T-helper 17 cell (primary cell): Measurements from ENCODE around the gene KLHL7. TPM values are rescaled to one million over a fixed set of nuclear protein-coding genes. Genes with fewer than 3 reads are reported as not detected.

Source experiments
- ATAC-seq: fragments of 150-1000 bp; cut with Tn5 transposase; 2 replicates; pipeline ENCODE4 v1.10.0; 2021; ENCODE audit warnings: mild to moderate bottlenecking, moderate library complexity
- DNase-seq, 3 donors: peaks; one replicate each; pipeline versions ENCODE4 v3.0.0 to v3.0.0-alpha.2; 2020 to 2021
- H3K9me3 ChIP-seq: one replicate; pipeline ENCODE4 v1.7.0; 2013; ENCODE audit warnings: low read length, mild to moderate bottlenecking; ENCODE audit not compliant: control insufficient read depth, poor library complexity, severe bottlenecking
- H3K27ac Mint-ChIP-seq: one replicate; pipeline ENCODE4 v1.8.0; 2022; ENCODE audit warnings: mild to moderate bottlenecking, moderate library complexity, mixed read lengths
- H3K27me3 Mint-ChIP-seq: one replicate; pipeline ENCODE4 v1.8.0; 2022; ENCODE audit warnings: mixed read lengths
- H3K36me3 Mint-ChIP-seq: one replicate; pipeline ENCODE4 v1.8.0; 2022; ENCODE audit warnings: low read depth, mixed read lengths
- H3K4me1 Mint-ChIP-seq: one replicate; pipeline ENCODE4 v1.8.0; 2022; ENCODE audit warnings: mild to moderate bottlenecking, mixed read lengths
- H3K4me3 Mint-ChIP-seq: one replicate; pipeline ENCODE4 v1.8.0; 2022; ENCODE audit warnings: mild to moderate bottlenecking, moderate library complexity, mixed read lengths
- total RNA-seq, 4 donors: library from RNA in 2 of 4; stranded (reverse) in 2 of 4; gene quantifications; one replicate each; pipeline ENCODE4 v1.2.3 and lab custom pipeline; 2022 to 2026

The KLHL7 gene
- total RNA-seq, 2 donors from 2014 or later = 12.8 to 14.5 TPM

DNA sequence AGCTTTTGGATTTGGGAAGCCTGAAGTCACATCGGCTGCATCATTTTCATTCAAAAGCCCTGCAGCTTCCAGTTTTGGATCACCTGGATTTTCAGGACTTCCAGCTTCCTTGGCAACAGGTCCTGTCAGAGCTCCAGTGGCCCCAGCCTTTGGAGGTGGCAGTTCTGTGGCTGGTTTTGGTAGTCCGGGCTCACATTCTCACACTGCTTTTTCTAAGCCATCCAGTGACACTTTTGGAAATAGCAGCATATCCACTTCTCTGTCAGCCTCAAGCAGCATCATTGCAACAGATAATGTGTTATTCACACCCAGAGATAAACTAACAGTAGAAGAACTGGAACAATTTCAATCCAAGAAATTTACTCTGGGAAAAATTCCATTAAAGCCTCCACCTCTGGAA, 94.7 kb downstream of the KLHL7 start:
- Mint-ChIP-seq H3K4me1 (peaks cover 3% of the 10 kb centered on the region), H3K27ac (no peak overlapping the region), H3K27me3 (no peaks in the 10 kb centered on the region), H3K4me3 (no peak overlapping the region), H3K36me3 (peaks cover 6% of the 10 kb centered on the region)
- ATAC-seq = no peak
- no peaks in the 10 kb centered on the region for H3K9me3 ChIP-seq
- no peak for DNase-seq

DNA sequence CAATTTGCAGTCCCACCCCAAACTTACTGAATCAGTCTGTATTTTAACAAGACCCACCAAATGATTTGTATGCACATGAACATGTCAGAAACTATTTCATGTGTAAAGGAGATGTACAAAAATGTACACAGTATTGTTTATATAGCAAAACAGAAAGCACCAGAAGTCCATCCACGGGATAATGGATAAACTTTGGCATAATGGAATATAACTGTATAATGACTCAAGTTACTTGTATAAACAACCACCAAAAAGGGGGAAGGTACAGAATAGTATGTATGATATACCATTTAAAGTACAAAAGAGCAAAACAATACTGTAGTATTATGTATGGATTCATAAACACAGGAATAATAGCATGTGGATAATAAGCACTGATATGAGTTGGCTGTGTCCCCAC, 98.7 kb downstream of the KLHL7 start:
- H3K9me3 ChIP-seq = no peaks in the 10 kb centered on the region
- Mint-ChIP-seq H3K4me3 (no peak overlapping the region), H3K27ac (no peak overlapping the region), H3K27me3 (peaks cover 20% of the 10 kb centered on the region), H3K36me3 (peaks cover 3% of the 10 kb centered on the region), H3K4me1 (peaks cover 4% of the 10 kb centered on the region)
- ATAC-seq (no peak), DNase-seq (no peak)

DNA sequence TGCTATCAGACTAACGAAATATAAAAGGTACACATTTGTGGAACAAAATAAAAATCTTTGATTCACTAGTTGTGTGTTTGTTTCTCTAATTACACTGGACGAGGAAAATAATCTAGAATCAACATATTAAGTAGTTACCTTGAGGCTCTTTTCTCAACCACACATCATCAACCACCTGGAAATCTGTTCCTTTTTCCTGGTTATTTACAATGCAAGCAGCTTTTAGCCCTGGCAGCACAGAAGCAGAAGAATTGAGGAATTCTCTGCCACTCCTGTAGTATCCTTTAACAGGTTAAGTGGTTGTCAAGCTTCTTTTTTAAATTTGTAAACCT, 100.0 kb downstream of the KLHL7 start:
- H3K4me1 Mint-ChIP-seq = peaks cover 4% of the 10 kb centered on the region
- H3K27ac Mint-ChIP-seq = no peak overlapping the region
- DNase-seq = no peak
- no peaks in the 10 kb centered on the region for H3K9me3 ChIP-seq
- H3K36me3 Mint-ChIP-seq = no peaks in the 10 kb centered on the region
- peaks cover 20% of the 10 kb centered on the region for H3K27me3 Mint-ChIP-seq
- no peak overlapping the region for H3K4me3 Mint-ChIP-seq
- no peak for ATAC-seq

DNA sequence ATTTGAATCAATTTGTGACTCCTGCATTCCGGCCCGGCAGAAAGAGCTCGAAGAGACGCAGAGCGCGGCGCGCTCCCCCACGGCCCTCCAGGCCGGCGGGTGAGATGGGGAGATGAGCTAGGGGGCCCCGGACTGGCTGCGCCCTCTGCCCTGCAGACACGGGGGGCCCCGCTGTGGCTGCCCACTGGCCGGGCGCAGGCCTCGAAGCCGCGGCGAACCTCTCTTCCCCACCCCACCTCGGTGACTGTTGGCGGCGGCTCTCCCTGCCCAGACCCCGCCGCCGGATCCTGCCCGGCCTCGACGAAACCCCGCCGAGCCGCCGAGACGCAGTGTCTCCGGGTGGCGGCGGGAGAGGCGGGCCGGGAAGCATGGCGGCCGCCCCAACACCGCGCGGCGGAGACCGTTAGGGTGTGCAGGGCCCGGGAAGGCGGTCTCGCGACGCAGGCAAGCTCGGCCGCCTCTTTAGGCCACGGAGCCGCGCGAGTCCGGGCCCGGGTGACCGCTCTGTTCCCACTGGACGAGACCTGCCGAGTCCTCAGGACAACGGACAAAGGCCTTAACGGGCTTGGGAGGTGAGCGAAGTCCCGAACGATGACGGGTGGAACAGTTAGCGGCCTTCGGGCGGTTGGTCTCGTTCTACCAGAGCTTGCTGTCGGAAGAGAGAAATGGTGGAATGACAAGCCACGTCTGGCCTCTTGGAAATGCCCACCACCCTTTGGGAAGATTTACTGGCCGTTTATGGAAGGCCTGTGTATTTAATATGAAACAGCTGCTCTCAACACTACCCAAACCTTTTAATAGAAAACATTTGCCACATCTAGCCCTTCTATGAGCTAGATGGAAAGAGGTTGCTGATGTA, 100.6 kb downstream of the KLHL7 start:
- Mint-ChIP-seq H3K27ac (no peak overlapping the region), H3K4me1 (peaks cover 4% of the 10 kb centered on the region), H3K36me3 (no peaks in the 10 kb centered on the region), H3K4me3 (no peak overlapping the region), H3K27me3 (peaks cover 25% of the 10 kb centered on the region)
- ATAC-seq (peak; percentile 47), DNase-seq (no peak)
- no peaks in the 10 kb centered on the region for H3K9me3 ChIP-seq

DNA sequence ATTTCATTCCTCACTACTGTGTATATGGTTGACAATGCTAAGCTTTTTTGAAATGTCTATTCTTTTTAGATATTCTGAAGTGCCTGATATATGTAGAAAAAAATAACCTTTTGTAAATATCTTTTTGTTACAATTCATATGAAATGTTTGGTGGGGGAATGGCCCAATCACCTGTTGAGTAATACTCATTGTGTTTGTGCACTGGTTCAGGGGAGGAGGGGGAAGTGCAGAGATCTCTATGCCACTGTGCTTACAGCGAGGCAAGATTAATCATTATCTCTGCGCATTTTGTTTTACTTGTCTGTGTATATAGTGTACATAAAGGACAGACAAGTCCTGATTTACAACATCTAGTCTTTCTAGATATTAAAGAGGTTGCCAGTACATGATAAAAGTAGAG, 101.4 kb downstream of the KLHL7 start:
- ATAC-seq (no peak), DNase-seq (no peak)
- Mint-ChIP-seq H3K4me1 (peaks cover 4% of the 10 kb centered on the region), H3K27me3 (peaks cover 26% of the 10 kb centered on the region), H3K36me3 (no peaks in the 10 kb centered on the region), H3K4me3 (no peak overlapping the region), H3K27ac (no peak overlapping the region)
- H3K9me3 ChIP-seq = no peaks in the 10 kb centered on the region

DNA sequence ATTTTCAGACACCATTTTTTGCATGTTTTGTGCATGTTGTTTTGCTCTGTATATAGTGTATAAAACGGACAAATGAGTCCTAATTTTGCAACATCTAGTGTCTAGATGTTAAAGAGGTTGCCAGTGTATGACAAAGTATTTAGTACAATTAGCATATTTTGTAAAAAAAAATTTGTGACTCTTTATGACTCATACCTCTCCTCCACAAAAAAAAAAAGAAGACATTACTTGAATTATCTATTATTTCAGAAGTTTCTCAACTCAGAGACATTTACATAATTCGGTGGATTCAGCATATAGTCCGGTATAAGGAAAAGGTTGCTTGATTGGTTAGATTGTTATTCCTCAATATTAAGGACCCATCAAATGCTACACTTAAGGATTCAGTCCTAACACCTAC, 102.3 kb downstream of the KLHL7 start:
- Mint-ChIP-seq H3K27ac (no peak overlapping the region), H3K36me3 (no peaks in the 10 kb centered on the region), H3K4me1 (peaks cover 4% of the 10 kb centered on the region), H3K27me3 (peaks cover 33% of the 10 kb centered on the region), H3K4me3 (no peak overlapping the region)
- no peak for ATAC-seq
- DNase-seq = no peak
- H3K9me3 ChIP-seq = no peaks in the 10 kb centered on the region

DNA sequence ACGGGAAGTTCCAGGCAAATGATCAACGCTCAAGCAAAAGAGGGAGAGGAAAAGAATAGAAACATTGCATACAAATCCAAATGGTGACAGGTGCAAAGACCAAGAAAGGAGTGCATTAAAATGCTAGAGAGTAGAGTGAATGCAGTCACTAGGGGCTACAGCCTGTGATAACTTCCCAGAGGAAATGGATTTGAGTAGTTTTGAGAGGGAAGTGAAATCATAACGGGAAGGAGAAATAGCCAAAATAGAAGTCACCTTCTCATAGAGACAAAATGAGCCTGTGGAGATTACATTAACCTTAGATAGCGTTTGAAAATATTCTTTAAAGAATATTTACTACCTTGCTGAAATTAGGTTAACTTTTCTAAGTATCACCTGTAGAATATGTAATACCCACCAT, 102.7 kb downstream of the KLHL7 start:
- ATAC-seq = no peak
- Mint-ChIP-seq H3K4me3 (no peak overlapping the region), H3K27ac (no peak overlapping the region), H3K27me3 (peaks cover 33% of the 10 kb centered on the region), H3K36me3 (no peaks in the 10 kb centered on the region), H3K4me1 (peaks cover 4% of the 10 kb centered on the region)
- no peaks in the 10 kb centered on the region for H3K9me3 ChIP-seq
- no peak for DNase-seq

DNA sequence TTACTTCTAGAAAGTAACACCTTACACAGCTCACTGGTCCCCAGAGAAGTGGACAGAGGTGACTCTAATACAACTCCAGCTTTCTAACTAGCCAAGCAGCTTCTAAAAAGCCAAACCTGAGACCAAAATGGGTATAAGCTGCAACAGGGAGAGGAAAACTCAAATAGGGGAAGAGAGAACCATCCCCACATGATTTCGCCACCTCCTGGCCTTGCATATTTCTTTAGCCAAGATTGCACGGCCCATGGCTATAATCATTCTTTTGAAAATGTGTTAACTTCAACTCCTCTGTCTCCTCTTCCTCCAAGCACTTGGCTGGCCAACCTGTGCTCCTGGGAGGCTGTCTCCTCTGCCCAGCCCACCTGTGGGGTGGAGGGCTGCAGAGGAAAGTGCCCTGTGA, 104.9 kb downstream of the KLHL7 start:
- H3K36me3 Mint-ChIP-seq = no peaks in the 10 kb centered on the region
- DNase-seq (no peak), ATAC-seq (no peak)
- H3K4me1 Mint-ChIP-seq = peaks cover 3% of the 10 kb centered on the region
- no peaks in the 10 kb centered on the region for H3K9me3 ChIP-seq
- H3K27me3 Mint-ChIP-seq = peaks cover 39% of the 10 kb centered on the region
- no peak overlapping the region for H3K4me3 Mint-ChIP-seq
- no peak overlapping the region for H3K27ac Mint-ChIP-seq

DNA sequence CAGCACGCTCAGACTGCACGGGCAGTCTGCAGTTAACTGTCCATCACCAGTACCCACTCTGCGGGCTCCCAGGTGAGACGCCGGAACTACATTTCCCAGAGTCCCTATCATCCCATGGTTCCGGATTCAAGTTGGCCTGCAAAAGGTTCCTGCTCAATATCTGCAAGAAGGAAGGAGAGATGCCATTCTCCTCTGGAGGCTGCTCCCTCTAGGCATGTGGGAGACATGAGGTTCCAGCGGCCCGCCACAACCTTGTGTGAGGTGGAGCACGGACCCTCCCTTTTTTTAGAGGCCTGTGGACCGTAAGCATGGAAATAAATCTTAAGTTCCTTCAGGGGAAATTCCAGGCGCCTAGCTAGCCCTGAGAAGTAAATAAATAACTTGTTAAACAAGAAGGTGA, 106.0 kb downstream of the KLHL7 start:
- Mint-ChIP-seq H3K27me3 (peaks cover 44% of the 10 kb centered on the region), H3K4me3 (no peak overlapping the region), H3K27ac (no peak overlapping the region), H3K4me1 (no peaks in the 10 kb centered on the region), H3K36me3 (no peaks in the 10 kb centered on the region)
- DNase-seq (no peak), ATAC-seq (no peak)
- no peaks in the 10 kb centered on the region for H3K9me3 ChIP-seq

DNA sequence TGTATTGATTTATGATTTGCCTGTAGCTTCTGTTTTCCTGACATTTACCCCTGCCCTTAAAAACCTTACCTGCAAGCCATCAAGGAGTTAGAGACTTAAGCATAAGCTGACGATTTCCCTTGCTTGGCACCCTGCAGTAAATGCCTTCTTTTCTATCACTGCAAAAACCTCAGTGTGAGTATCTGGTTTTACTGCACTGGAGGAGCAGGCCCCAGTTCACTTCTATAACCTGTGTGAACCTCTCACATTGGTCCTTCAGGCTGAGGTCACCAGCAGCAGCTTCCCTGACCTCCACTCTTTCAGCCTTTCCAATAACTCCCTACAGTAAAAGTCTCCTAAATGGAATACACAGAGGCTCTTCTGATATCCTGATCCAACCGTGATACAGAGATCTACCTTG, 106.8 kb downstream of the KLHL7 start:
- Mint-ChIP-seq H3K36me3 (no peaks in the 10 kb centered on the region), H3K4me1 (no peaks in the 10 kb centered on the region), H3K27me3 (peaks cover 41% of the 10 kb centered on the region), H3K4me3 (no peak overlapping the region), H3K27ac (no peak overlapping the region)
- no peak for DNase-seq
- ATAC-seq = no peak
- no peaks in the 10 kb centered on the region for H3K9me3 ChIP-seq

DNA sequence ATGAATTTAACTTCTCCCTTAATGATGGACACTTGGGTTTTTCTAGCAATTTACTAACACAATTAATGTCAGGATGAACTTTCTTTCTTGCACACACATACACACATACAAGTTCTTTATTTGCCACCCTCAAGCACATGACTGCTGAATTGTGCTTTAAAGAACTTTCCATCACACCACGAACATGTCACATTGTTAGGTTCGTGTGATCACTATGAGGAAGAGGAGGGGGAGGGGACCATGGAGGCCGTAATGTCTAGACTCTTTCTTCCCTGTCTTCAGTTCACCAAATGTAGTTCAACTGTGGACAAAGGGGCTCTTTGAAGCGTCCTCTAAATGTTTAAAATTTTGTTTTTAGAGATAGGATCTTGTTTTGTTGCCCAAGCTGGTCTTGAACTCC, 107.3 kb downstream of the KLHL7 start:
- DNase-seq = no peak
- peaks cover 39% of the 10 kb centered on the region for H3K27me3 Mint-ChIP-seq
- no peaks in the 10 kb centered on the region for H3K9me3 ChIP-seq
- H3K27ac Mint-ChIP-seq = no peak overlapping the region
- no peak overlapping the region for H3K4me3 Mint-ChIP-seq
- no peaks in the 10 kb centered on the region for H3K36me3 Mint-ChIP-seq
- H3K4me1 Mint-ChIP-seq = no peaks in the 10 kb centered on the region
- ATAC-seq = no peak

DNA sequence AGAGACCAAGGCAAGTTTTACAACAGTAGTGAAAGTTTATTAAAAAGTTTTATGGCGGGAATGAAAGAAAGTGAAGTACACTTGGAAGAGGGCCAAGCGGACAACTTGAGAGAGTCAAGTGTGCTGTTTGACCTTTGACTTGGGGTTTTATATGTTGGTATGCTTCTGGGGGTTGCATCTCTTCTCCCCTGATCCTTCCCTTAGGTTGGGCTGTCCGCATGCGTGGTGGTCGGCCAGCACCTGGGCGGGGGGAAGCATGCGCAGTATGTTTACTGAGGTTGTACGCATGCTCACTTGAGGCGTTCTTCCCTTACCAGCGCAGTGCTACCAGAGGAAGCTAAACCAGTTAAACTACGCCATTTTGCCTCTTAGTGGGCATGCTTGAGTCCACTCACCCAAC, 108.2 kb downstream of the KLHL7 start:
- no peaks in the 10 kb centered on the region for H3K9me3 ChIP-seq
- ATAC-seq = no peak
- H3K27ac Mint-ChIP-seq = no peak overlapping the region
- H3K27me3 Mint-ChIP-seq = peaks cover 37% of the 10 kb centered on the region
- no peak for DNase-seq
- H3K36me3 Mint-ChIP-seq = no peaks in the 10 kb centered on the region
- no peaks in the 10 kb centered on the region for H3K4me1 Mint-ChIP-seq
- H3K4me3 Mint-ChIP-seq = no peak overlapping the region

DNA sequence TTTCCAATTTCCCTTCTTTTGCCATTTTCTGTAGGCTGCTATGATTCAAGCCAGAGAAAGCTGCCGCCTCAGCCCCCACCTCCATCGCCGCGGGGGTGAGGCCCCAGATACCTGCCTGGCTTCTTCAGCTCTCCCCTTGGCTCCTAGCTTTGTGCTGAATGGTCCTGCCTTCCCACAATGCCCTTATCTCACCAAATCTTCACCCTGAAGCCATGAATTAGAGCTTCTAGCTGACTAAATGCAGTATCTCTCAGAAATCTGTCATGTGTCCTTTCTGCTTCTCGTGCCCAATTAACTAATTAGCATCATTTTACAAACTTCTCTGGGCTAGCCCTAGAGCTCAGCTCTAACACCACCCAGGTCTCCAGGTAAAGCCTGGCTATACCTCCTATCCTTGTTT, 108.8 kb downstream of the KLHL7 start:
- H3K36me3 Mint-ChIP-seq = no peaks in the 10 kb centered on the region
- no peaks in the 10 kb centered on the region for H3K4me1 Mint-ChIP-seq
- ATAC-seq = no peak
- H3K9me3 ChIP-seq = no peaks in the 10 kb centered on the region
- no peak for DNase-seq
- H3K27me3 Mint-ChIP-seq = peaks cover 42% of the 10 kb centered on the region
- H3K27ac Mint-ChIP-seq = no peak overlapping the region
- H3K4me3 Mint-ChIP-seq = no peak overlapping the region

DNA sequence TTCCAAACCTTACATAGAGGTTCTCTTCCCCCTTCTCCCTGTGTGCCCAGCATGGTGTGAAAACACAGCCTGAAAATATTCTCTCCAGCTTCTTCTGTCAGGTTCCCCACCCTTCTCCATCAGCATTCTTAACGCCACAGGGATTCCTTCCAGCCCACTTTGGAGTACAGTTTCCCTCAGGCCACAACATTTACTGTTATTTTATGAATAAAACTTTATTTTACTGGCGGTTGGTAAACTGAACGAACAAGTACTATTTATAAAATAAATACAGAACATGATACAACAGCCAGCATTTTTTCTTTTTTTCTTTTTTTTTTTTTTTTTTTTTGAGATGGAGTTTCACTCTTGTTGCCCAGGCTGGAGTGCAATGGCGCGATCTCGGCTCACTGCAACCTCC, 109.4 kb downstream of the KLHL7 start:
- no peak overlapping the region for H3K4me3 Mint-ChIP-seq
- no peak overlapping the region for H3K27ac Mint-ChIP-seq
- ATAC-seq = no peak
- H3K27me3 Mint-ChIP-seq = peaks cover 42% of the 10 kb centered on the region
- no peaks in the 10 kb centered on the region for H3K4me1 Mint-ChIP-seq
- DNase-seq = no peak
- H3K36me3 Mint-ChIP-seq = no peaks in the 10 kb centered on the region
- H3K9me3 ChIP-seq = no peaks in the 10 kb centered on the region
